Measurements from ENCODE around the gene THAP7.

THAP7 gene

GRCh38 chr22:21020802-21021429 lies 19.0 kb upstream of the THAP7 start:
- Histone ChIP-seq H3K27ac (no peak overlapping the region), H3K9me3 (no peaks in the 10 kb centered on the region), H3K4me1 (ENCODE audit: control insufficient read depth in 1 of 2, insufficient read depth in 1 of 2, low read depth in 1 of 2, low read length in 1 of 2) (no peaks in the 10 kb centered on the region), H3K27me3 (peaks cover 21% of the 10 kb centered on the region), H3K36me3 (no peaks in the 10 kb centered on the region), H3K4me3 (ENCODE audit: low read depth in 1 of 2, low read length in 1 of 2) (no peak overlapping the region)
- no peak for TF ChIP-seq CTCF (IDR thresholded peaks at IDR 0.05)

- no peaks in the 10 kb centered on the region for H3K36me3 ChIP-seq
- peaks cover 47% of the 10 kb centered on the region for H3K27me3 ChIP-seq
- TF ChIP-seq CTCF (IDR thresholded peaks at IDR 0.05): no peak
- no peaks in the 10 kb centered on the region for H3K9me3 ChIP-seq
- H3K4me3 ChIP-seq (ENCODE audit: low read depth in 1 of 2, low read length in 1 of 2): no peak overlapping the region
- no peak overlapping the region for H3K27ac ChIP-seq
- H3K4me1 ChIP-seq (ENCODE audit: control insufficient read depth in 1 of 2, insufficient read depth in 1 of 2, low read depth in 1 of 2, low read length in 1 of 2): peaks cover 11 to 13% of the 10 kb centered on the region in 2 experiments
Observed at GRCh38 chr22:21018314-21018713, 16.4 kb upstream of the THAP7 start.

GRCh38 chr22:21016644-21017420 lies 14.9 kb upstream of the THAP7 start:
- Histone ChIP-seq H3K27ac (no peak overlapping the region), H3K4me1 (ENCODE audit: control insufficient read depth in 1 of 2, insufficient read depth in 1 of 2, low read depth in 1 of 2, low read length in 1 of 2) (peaks cover 11 to 13% of the 10 kb centered on the region in 2 experiments), H3K36me3 (no peaks in the 10 kb centered on the region), H3K27me3 (peaks cover 61% of the 10 kb centered on the region), H3K4me3 (ENCODE audit: low read depth in 1 of 2, low read length in 1 of 2) (no peak overlapping the region), H3K9me3 (no peaks in the 10 kb centered on the region)
- no peak for TF ChIP-seq CTCF (IDR thresholded peaks at IDR 0.05)

- Histone ChIP-seq H3K27ac (no peak overlapping the region), H3K4me1 (ENCODE audit: control insufficient read depth in 1 of 2, insufficient read depth in 1 of 2, low read depth in 1 of 2, low read length in 1 of 2) (peaks cover 11 to 13% of the 10 kb centered on the region in 2 experiments), H3K9me3 (no peaks in the 10 kb centered on the region), H3K4me3 (ENCODE audit: low read depth in 1 of 2, low read length in 1 of 2) (no peak overlapping the region), H3K36me3 (no peaks in the 10 kb centered on the region), H3K27me3 (peaks cover 61% of the 10 kb centered on the region)
- TF ChIP-seq CTCF (IDR thresholded peaks at IDR 0.05): no peak
Observed at GRCh38 chr22:21015466-21016006, 13.6 kb upstream of the THAP7 start.

- Histone ChIP-seq H3K4me3 (ENCODE audit: low read depth in 1 of 2, low read length in 1 of 2) (peak within 1 kb of the TSS; percentile 14 to 45), H3K27ac (no peak within 1 kb of the TSS)
- no peak for TF ChIP-seq CTCF (IDR thresholded peaks at IDR 0.05)
Observed at GRCh38 chr22:21014726-21015465, 13.0 kb upstream of the THAP7 start, which contains the start of gene P2RX6. P2RX6 (plus strand) TSS chr22:21015165; CDS start chr22:21015175, 10 bp downstream.

More at GRCh38 chr22:21014726-21015465, 13.0 kb upstream of the THAP7 start, which contains the start of gene P2RX6:
- peaks cover 57% of the 10 kb centered on the region for H3K27me3 ChIP-seq
- H3K4me1 ChIP-seq (ENCODE audit: control insufficient read depth in 1 of 2, insufficient read depth in 1 of 2, low read depth in 1 of 2, low read length in 1 of 2): peaks cover 11 to 13% of the 10 kb centered on the region in 2 experiments
- no peaks in the 10 kb centered on the region for H3K36me3 ChIP-seq
- H3K9me3 ChIP-seq: no peaks in the 10 kb centered on the region
